ENCODE results near the gene NRIP2.
"Not testable (repeated sequence)": the region's sequence is repeated elsewhere in the genome, so short reads cannot be mapped to it uniquely, and the experiment has no call there.

DNA sequence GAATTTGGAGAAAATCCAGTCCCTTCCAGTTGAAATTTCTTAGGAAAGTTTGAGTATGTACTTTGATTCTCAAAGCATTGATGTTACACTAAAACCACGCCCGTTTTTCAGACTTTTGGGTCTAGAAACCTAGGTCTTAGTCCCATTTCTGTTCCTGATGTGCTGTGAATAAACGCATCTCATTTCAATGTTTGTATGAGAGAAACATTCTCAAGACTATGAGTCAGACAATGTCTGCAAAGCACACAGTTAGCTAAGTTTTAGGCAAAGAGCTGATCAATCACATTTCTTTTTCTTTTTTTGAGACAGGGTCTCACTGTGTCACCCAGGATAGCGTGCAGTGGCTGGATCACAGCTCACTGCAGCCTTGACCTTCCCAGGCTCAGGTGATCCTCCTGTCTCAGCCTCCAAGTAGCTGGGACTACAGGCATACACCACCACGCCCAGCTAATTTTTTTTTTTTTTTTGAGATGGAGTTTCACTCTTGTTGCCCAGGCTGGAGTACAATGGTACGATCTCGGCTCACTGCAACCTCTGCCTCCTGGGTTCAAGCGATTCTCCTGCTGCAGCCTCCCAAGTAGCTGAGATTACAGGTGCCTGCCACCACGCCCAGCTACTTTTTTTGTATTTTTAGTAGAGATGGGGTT, 34.3 kb upstream of the NRIP2 start:
- TF ChIP-seq, protein P1, sequence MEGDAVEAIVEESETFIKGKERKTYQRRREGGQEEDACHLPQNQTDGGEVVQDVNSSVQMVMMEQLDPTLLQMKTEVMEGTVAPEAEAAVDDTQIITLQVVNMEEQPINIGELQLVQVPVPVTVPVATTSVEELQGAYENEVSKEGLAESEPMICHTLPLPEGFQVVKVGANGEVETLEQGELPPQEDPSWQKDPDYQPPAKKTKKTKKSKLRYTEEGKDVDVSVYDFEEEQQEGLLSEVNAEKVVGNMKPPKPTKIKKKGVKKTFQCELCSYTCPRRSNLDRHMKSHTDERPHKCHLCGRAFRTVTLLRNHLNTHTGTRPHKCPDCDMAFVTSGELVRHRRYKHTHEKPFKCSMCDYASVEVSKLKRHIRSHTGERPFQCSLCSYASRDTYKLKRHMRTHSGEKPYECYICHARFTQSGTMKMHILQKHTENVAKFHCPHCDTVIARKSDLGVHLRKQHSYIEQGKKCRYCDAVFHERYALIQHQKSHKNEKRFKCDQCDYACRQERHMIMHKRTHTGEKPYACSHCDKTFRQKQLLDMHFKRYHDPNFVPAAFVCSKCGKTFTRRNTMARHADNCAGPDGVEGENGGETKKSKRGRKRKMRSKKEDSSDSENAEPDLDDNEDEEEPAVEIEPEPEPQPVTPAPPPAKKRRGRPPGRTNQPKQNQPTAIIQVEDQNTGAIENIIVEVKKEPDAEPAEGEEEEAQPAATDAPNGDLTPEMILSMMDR (IDR thresholded peaks at IDR 0.05; ENCODE audit: insufficient read depth, low read length, poor library complexity, severe bottlenecking), result not testable (repeated sequence)
- TF ChIP-seq EZH2phosphoT487 (conservative IDR thresholded peaks at IDR 0.05; ENCODE audit: low read length), result not testable (repeated sequence)
